PFSK-1 (cell line): ENCODE measurements around the gene ANKRD12.

ENCODE experiments used
- FOXP2 ChIP-seq: optimal IDR thresholded peaks from 2 replicates; pipeline ENCODE3; 2011; ENCODE audit warnings: borderline replicate concordance, control low read depth, inconsistent platforms; ENCODE audit not compliant: insufficient read depth; ENCODE audit errors: extremely low read length, extremely low read depth
- POLR2AphosphoS5 ChIP-seq: IDR thresholded peaks from 2 replicates; pipeline ENCODE4 v1.6.1; 2012; ENCODE audit warnings: low read depth, mild to moderate bottlenecking, control low read depth, low read length, moderate library complexity
- SIN3A ChIP-seq: IDR thresholded peaks from 2 replicates; pipeline ENCODE4 v1.6.1; 2012; ENCODE audit warnings: mild to moderate bottlenecking, low read length, moderate library complexity, borderline replicate concordance; ENCODE audit not compliant: insufficient read depth

ANKRD12 gene

DNA sequence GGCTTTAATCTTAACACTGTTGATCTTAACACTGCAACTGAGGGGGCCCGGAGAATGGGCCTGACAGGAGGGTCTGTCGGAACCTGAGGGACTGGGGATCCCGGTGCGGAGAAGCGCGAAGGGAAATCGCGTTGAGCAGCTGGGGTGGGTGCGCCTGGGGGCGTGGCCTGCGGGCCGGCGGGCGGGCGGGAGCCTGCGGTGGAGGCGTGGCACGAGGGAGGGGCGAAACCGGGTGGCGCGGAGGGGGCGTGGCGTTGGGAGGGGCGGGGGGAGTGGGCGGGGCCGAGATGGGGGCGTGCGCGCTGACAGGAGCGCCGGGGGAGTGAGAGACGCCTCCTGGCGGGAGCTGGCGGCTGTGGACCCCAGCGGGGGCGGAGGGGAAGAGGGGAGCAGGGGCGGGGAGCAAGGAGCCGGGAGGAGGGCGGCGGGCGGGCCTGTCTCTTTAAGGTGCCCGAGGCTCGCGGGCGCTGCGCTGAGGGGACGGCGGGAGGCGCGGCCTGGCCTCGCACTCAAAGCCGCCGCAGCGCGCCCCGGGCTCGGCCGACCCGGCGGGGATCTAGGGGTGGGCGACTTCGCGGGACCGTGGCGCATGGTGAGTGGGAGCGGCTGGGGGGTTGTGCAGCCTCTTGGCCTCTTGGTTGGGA is 197.9 kb downstream of the ANKRD12 start, which contains the start of gene TWSG1:
TSS of gene TWSG1 (plus strand) at position 445 of the 644 bp plus-strand sequence. CDS start 2,457 bp downstream, outside the sequence.
- TF ChIP-seq SIN3A = peak; percentile 65; the same call in 1 of the 2 replicates
- TF ChIP-seq FOXP2 = peak; percentile 19
- TF ChIP-seq POLR2AphosphoS5 = no peak

DNA sequence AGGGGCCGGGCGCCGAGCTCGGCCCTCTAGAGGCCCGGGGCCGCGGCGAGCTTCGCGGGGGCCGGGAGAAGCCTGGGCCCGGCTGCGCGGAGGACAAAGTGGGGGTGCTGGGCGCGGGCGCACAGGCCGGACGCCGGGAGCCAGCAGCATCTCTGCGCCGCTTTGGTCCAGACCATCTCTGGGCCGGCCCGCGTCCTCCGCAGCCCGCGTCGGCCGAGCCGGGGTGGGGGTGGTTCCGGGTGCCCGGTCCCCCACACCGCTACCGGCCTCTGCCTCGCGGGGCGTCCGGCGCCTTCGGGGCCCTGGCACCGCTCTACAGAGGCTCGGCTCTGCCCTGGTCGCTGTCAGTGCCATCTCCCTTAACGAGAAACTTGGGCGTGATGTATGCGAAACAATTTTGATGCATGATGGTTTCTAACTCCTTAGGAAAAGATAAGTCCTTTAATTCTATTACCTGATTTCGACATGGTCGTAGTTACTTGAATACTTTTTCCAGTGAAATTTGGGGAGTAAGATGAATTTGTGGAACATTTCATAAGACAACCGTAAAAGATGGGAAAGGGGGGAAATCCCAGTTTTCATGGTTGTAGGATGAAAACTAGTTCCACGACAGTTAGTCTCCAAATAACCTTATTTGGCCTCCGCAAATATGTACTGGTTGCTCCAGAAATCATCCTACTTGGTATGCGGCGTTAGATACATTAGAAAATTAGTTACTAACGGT is 198.6 kb downstream of the ANKRD12 start:
- no peak for TF ChIP-seq FOXP2
